ENCODE measurements around the gene DNAH3.

DNA sequence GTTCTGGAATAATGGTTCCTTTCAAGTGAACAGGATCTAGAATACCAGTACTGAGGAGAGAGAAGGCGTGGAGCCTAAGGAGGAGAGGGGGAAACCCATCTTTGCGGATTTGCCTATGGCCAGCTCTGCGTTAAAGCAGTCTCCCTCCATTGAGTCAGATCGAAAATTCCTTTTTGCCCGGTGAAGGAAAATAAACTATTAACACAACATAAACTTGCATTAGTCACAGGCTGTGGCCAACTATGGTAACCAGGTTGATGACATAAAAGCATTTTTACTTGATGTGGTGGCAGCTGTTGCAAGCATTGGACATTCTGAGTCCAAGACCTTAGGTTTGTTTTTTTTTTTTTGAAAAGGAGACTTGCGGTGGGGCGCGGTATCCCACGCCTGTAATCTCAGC lies 16.7 kb upstream of the DNAH3 start:
- TF ChIP-seq ZNF274 (IDR thresholded peaks at IDR 0.05; ENCODE audit: low read depth, low read length) = no peak
- no peak for TF ChIP-seq YY1 (IDR thresholded peaks at IDR 0.05; ENCODE audit: insufficient read depth, insufficient read length)
- no peak for TF ChIP-seq SUZ12 (IDR thresholded peaks at IDR 0.05; ENCODE audit: extremely low read depth, insufficient read depth, insufficient read length)

All from NT2/D1 (cell line).